HL-60/S4 (cell line): ENCODE measurements around the gene FRMD4A.

ENCODE experiments used
- in situ Hi-C: fragments of 300-500 bp; cut with MboI; formaldehyde crosslinking; loops from 2 replicates; pipeline ENCODE4 v1.14.3; 2022; ENCODE audit warnings: low sequenced_read_pairs

Gene FRMD4A

DNA sequence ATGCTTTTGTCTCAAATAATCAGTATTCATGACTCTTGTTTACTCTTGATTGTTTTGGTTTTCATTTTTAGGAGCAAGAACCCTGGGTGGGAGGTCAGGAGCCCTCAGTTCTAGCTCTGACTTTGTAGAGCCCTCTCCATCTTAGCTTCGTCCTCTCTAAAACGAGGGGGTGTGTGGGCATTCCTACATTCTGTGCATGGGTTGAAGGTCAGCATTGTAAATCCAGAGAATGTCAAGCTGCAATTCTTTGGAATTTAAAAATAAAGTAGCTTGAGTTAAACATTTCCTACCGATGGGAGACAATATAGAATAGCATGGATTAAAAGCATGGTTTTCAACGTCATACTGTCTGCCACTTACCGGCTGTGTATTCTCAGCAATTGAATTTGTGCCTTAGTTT lies 615.6 kb downstream of the FRMD4A start:
- in situ Hi-C loops = no loop called here

GRCh38 chr10:13712837-13713581 lies 617.7 kb downstream of the FRMD4A start:
- in situ Hi-C loops = no loop called here

DNA sequence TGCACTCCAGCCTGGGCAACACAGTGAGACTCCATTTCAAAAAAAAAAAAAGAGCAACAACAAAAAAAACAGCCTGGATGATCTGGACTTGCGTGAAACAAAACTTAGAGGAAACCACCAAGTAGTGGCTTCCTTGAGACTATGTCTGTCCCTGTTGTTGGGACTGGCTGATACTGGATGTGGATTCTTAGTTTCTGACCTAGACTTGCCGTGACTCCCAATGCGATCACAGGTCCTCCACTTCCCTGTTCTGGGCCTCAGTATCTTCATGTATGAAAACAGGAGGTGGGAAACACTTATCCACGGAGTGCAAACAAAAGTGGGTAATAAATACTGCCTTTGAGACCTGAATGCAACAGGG lies 618.3 kb downstream of the FRMD4A start:
- in situ Hi-C loops = no loop called here

- in situ Hi-C loops = no loop called here
Observed at GRCh38 chr10:13711291-13711690, 619.4 kb downstream of the FRMD4A start.

- in situ Hi-C loops = no loop called here
Observed at GRCh38 chr10:13709931-13710650, 620.6 kb downstream of the FRMD4A start.

GRCh38 chr10:13708256-13708990 lies 622.3 kb downstream of the FRMD4A start:
- in situ Hi-C loops = no loop called here

- in situ Hi-C loops = no loop called here
Observed at GRCh38 chr10:13707156-13707881, 623.4 kb downstream of the FRMD4A start.

DNA sequence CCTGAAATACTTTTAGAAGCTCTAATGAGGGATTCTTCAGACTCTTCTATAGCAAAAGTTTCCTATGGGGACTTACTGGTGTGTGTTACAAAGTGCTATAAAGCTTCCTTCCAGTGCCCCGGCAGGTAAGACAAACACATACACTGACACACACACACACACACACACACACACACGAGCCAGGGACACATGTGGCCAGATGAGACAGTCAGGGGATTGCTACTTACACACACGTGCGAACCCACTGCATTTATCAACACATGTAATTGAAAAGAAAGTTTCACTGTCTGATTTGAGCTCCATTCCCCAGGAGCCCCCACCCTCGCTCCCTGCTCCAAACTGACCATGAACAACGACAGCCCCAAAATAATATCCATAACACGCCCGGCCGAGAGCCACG lies 624.1 kb downstream of the FRMD4A start:
- in situ Hi-C loops = no loop called here

DNA sequence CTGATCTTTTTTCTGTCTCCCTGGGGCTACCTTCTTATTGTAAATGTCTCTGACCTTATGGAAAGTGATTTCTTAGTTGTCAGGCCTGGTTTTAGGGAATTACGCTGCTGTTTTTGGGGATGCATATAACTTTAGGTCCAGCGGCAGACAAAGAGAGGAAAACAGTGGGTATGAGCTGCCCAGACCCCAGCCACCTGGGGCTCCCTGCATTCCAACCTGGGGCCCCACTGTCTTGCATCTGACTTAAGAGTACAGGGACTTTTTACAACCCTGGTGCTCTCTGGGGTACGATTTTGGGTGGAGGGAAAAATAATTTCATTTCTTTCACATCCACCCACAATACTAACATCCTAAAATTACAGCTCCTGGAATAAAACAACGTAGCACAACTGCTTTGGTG lies 624.5 kb downstream of the FRMD4A start:
- in situ Hi-C loops = no loop called here

GRCh38 chr10:13705526-13706174 lies 625.1 kb downstream of the FRMD4A start:
- in situ Hi-C loops = no loop called here

- in situ Hi-C loops = no loop called here
Observed at GRCh38 chr10:13704964-13705363, 625.8 kb downstream of the FRMD4A start.

DNA sequence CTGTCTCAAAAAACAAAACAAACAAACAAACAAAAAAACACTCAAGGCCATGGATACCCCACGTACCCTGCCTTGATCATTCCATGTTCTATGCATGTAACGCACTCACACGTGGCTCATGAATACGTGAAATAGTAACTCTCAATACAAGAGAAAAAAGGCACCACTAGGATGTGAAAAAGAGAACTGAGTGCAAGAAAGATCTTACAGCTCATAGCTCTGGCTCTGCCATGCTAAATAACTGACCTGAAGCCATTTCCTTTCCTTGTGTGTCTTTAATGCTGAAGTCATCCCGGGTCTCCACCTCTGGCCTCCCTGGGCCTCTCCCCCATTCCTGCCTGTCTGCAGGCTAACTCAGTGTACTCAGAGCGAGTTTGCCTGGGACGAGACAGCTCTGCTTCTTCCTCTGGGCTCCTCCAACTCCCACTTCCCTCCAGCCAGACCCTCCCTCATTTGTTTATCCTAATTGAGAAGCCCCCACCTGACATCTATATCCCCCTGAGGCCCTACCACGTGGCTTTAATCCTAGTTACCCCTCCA lies 626.7 kb downstream of the FRMD4A start:
- in situ Hi-C loops = no loop called here

DNA sequence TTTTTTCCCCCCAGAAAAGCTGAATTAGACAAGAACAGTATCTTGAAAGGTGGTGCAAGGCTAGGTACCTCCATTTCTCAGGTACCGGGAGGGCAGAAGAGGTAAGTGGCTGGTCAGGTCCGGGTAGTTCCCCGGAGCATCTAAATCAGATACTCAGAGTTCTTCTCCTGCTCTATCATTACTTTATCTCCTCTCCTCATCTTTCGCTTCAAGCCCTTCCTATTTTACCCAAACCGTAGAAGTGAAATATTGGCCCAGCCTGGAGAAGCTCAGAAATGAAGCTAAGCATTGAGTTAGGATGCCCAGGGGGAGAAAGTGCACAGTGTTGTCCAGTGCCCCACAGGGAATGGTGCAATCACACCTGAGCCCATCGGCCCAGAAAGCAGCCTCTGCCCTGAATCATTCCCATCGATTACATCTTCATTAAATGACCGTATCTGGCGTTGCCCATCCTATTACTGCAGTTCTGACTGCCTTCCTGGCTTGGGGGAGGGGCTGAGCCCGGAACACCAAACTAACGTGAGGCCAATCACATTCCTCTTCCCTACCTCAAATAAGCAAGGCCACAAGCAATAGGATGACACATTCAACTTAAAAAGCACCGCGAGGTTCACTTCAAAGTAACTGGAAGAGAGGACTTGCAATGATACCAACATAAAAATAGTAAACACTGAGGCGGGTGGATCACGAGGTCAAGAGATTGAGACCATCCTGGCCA lies 627.5 kb downstream of the FRMD4A start:
- in situ Hi-C loops = no loop called here

DNA sequence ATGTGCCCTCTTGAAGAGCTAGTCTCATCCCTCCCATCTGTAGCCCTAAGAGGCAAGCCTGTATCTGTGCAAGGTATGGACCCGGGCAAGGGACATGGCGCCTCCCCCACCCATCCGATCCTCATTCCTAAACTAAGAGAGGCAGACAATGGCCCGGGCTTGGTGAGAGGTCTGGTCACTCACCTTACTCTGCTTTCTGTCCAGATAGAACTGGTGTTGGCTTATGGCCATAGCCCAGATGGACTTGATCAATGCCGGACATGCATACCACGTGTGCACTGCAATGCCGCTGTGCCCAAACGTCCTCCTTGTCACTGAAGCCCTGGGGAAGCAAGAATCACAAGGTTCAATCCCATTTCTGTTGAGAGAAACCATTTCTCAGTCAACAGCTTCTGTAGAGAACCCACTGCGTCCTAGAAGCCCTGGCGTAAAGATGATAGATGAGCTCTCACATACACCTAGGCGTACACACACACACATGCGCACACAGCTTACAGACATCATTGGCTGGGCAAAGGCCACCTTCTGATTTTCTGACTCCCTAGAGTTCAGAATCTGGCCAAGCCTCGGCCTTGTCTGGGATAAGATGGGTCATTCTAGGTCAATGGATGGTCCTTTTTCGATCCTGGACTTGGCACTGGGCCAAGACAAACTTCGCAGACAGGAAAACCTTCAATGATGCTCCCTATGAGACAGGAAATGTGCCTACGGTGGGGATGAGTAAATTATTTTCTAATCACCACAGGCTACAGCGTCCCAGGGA lies 629.4 kb downstream of the FRMD4A start:
- in situ Hi-C loops = no loop called here

- in situ Hi-C loops = no loop called here
Observed at GRCh38 chr10:13700473-13701144, 630.1 kb downstream of the FRMD4A start.

DNA sequence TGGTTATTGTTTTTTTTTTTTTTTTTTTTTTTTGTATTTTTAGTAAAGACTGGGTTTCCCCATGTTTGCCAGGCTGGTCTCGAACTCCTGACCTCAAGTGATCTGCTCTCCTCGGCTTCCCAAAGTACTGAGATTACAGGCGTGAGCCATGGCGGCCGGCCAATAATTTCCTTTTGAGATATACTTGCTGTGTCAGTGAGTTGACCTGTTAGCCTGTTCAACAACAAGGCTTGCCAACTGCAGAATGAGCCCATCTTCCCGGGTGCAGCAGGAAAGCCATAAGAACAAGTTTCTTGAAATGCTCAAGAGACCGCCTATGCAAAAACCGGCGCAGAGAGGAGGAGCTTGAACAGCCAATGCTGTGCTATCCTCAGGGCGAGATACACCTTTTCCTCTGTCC lies 631.5 kb downstream of the FRMD4A start:
- in situ Hi-C loops = no loop called here

DNA sequence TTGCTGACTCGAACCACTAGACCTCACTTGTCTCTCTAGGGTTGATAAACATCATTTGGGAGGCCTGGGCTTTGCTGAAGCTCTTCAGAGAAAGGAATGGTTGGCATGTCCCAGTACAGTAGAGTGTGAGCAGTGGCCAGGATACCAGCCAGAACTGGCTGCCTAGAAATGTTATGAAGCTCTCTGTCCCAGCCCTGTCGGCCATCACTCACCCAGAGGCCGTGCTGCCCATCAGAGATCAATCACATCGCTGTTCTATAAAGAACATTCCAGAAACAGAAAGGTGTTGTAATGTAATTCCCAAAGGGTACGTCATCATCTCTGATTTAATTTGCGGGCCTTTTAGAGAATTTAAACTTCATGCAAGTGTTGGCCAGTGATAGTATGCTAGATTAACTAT lies 632.5 kb downstream of the FRMD4A start:
- in situ Hi-C loops = no loop called here

DNA sequence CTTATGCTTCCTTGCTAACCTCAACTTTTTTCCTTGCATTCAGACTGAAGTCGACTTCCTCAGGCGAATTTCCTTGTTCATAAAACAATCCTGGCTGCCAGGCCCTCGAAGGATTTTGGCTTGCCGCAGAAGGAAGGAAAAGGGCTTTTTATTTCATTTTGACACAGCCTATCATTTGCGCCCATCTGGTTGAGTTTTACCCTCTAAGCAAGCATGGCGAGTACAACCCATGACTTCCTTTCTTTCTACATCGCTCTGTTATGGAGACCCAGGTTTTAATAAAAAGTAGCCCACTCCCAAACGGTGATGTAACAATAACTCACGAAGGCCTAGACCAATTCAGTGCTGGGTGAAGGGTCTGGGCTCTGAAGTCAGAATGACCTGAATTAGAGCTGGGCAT lies 634.7 kb downstream of the FRMD4A start:
- in situ Hi-C loops = no loop called here

GRCh38 chr10:13695588-13695987 lies 635.1 kb downstream of the FRMD4A start:
- in situ Hi-C loops = no loop called here
